Measurements from ENCODE around the gene ALX4.

ALX4 gene

DNA sequence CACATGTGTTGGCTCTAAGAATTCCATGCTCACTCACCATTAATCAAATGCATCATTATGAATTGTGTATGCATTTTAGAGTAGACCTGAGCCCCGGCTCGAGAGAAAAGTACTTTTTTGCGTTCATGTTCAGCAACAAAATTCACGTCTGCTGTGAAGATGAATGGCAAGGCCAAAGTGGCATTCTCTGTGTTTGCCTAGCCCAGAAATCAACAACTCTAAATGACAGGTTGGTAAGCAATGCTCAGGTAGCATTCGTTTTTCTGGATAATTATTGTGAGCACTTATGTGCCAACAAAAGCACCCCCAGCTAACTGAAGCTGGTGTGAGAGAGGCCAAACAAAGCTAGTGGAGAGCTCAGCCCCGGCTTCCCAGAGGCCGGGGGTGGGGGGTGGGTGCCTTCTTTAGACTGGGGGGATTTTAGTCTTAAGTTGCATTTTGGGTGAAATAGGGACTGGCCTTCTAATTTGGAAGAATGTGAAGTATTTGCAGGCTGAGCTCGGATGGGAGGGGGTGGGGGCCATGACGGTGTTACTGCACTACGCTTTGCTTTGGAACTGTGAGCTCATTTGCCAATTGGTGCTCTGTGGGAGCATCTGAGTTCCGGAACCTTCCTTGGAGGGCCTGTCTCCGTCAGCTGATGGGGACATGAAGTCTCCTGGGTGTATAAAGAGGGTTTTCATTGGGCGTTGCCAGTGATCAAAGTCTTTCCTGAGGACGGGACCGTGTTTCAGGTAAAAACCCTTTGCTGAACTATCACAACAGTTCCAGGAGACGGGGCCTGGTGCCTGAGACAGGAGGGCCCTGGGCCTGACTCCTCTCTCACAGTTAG is 29.0 kb upstream of the ALX4 start:
- in situ Hi-C loops (cut with HindIII; ENCODE audit: low pct_ligation_motif_present, low pct_unique_long_range_greater_than_20kb, low sequenced_read_pairs): no loop called here
- DNase-seq: no peak

DNA sequence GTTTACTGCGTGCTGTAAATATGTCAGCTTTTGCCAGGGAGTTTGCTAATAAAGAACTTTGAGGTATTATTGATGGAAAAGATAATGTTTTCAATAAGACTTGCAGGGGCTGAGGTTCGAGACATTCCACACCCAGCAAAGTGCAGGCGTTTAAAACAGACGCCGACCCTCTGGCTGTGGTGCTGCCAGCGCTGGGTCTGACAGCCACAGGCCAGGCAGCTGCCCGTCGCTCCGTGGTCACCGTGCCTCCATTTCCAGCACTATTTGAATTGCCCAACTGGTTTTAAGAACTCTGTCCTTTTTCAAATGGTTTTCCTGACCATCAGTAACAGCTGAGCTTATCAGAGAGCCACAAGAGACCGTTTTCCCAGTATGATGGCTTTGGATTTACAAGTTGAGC is 28.1 kb upstream of the ALX4 start:
- in situ Hi-C loops (cut with HindIII; ENCODE audit: low pct_ligation_motif_present, low pct_unique_long_range_greater_than_20kb, low sequenced_read_pairs): no loop called here
- DNase-seq: no peak

DNA sequence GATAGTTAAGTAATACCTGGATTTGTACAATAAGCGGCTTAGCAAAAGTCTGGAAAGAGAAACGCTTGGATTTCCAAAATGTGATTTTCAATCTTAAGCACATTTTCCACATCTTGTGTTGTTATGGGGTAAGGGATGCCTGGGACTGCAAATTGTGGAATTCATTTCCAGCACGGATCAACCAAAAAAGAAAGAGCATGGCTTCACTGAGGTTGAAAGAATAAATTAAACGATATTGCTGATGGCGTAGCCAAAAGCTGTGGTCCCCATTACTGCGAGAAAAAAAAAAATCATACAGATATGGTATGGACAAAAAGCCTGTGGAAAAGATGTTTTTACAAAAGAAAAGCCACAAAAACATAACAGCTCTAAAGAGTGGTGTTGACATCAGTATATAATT is 26.0 kb upstream of the ALX4 start:
- no peak for DNase-seq
- in situ Hi-C loops (cut with HindIII; ENCODE audit: low pct_ligation_motif_present, low pct_unique_long_range_greater_than_20kb, low sequenced_read_pairs): no loop called here

DNA sequence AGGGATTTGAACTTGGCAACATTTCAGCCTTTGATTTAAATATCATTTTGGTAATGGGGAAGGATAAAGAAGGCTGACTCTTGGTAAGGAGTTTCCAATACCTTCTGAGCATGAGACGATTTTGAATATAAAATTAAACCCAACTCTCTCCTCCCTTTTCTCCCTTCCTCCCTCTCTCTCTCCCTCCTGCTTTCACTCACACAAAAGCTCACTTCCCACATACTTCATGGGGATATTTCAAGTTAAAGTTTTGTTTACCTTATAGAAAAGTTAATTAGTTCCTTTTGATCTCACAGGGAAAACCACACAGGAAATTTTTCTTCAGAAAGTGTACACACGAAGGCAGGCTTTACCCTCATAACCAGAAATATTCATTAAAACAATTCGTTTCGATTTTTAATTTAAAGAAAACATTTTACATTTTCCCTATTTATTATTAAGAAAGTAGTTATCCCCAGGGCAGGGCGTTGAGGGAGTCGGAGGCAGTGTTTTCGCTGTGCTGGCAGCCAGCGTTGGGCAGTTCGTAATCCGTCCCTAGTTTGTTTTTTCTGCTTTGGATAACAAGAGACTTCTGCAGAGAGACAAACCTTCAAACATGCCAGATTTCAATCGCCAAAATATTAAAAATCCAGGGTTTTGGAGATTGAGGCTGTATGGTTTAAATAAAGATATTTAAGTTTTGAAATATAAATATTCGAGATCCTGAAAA is 25.3 kb upstream of the ALX4 start:
- in situ Hi-C loops (cut with HindIII; ENCODE audit: low pct_ligation_motif_present, low pct_unique_long_range_greater_than_20kb, low sequenced_read_pairs): no loop called here
- no peak for DNase-seq

DNA sequence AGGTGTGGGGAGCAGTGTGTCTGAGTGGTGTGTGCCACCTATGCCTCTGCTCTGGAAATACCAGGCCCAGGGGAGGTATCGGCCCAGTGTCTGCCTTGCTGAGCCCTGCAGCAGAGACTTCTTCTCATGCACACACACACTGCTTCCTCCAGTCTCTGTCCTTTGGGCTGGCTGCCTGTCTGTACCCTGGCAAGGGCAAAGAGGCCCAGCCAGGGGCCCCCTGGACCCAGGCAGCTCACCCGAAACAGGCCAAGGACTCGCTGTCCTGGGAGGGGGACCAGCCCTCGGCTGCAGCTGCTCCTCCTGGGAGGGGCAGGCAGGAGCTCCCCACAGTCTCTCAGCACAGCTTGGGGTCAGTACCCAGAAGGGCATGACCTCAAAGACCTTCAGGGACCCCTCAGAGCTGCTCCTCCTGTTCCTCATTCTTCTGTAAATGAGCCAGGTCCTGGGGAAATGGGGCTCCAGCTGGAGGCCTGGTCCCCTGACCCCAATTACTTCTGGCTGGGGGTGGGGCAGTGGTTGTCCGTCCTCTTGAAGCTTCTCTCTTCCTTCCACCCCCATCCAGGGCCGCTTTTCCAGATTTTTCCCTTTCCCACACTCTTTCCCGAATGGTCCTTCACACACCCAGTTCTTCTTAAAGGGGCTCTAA is 24.5 kb upstream of the ALX4 start:
- DNase-seq: no peak
- in situ Hi-C loops (cut with HindIII; ENCODE audit: low pct_ligation_motif_present, low pct_unique_long_range_greater_than_20kb, low sequenced_read_pairs): no loop called here

DNA sequence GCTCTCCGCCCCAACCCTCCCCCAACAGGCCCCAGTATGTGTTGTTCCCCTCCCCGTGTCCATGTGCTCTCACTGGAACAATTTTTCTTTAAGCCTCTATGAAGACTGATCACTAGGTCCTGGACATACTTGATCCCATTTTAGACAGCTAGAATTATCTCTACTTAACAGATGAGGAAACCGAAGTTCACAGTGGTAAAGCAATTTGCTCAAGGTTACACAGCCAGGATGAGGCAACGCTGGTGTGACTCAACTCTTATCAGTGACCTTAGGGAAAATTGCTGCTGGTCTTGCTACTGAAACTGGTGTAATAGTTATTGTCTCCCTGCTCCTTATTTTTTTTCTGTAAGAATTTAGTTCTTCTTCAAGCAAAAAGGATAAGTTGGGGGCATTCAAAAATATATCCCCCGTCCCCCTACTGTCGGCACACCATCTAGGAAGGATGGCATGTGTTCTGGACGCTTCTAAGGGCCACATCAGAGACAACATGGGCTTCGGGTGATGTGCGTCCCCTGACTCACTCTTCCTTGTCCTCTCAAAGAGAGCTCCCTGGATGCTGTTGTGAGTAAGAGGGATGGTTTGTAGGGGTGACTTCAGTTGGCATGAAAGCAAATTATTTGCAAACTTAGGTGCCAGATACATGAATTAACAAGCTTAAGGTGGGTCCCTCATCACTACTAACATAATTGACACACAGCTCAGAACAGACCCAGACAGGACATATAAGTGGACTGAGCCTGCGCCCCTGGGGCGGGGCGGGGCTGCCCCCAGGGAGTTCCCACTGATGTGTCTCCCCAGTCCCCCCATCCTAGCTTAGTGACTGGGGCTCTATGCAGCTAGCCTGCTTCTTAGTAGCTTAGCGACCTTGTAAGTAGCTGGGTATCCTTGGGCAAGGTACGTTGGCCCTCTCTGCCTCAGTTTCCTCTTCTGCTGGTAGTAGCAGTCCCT is 23.6 kb upstream of the ALX4 start:
- in situ Hi-C loops (cut with HindIII; ENCODE audit: low pct_ligation_motif_present, low pct_unique_long_range_greater_than_20kb, low sequenced_read_pairs): no loop called here
- no peak for DNase-seq

DNA sequence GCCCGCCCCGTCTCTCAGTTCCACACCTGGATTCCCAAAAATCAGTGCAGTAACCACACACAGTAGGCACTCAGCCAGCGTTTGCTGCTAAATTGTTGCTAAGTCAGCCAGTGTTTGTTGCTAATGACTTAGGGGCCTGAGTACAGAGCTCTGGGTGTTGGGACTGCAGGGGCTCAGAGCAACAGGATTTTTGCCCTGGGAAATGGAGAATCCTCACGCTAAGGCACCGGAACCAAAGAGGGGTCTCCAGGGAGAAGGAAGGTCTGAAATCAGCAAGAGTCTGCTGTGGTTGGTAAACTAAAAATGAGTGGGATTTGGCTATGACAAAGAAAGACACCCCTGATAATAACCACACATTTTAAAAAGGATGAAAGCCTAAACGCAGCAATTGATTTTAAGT is 22.7 kb upstream of the ALX4 start:
- no peak for DNase-seq
- in situ Hi-C loops (cut with HindIII; ENCODE audit: low pct_ligation_motif_present, low pct_unique_long_range_greater_than_20kb, low sequenced_read_pairs): no loop called here

DNA sequence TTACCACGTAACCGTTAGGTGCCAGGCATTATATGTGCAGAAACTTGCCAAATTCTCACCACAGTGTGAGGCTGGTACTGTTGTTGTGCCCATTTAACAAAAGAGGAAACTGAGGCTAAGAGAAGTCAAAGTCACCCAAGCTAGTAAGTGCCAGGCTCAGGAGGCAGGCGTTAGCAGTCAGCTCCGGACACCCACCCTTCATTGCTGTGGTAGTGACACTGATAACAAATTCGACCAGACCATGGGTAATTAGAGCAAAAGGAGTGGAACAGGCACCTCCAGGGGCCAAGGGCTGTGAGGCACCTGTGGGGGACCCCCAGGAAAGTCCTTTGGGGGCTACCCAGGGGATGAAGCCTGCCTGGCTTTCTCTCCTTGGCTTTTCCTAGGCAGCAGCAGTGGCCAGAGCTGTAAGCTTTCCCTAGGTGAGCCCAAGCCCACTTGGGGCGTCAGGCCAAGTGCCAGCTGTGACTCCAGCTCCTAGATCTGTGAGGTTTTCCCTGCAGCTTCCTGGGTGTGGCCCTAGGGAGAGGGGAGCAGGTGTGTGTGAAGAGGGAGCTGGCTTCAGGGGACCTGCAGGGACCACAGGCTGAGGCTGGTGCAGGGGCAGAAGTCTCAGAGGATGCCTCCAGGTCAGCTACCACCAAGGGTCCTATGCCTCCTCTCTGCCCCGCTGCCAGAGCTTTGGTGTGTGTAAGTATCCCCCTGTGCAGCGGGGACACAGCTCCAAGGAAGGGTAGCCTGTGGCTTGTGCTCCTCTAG is 19.7 kb upstream of the ALX4 start:
- in situ Hi-C loops (cut with HindIII; ENCODE audit: low pct_ligation_motif_present, low pct_unique_long_range_greater_than_20kb, low sequenced_read_pairs): no loop called here
- DNase-seq: no peak

DNA sequence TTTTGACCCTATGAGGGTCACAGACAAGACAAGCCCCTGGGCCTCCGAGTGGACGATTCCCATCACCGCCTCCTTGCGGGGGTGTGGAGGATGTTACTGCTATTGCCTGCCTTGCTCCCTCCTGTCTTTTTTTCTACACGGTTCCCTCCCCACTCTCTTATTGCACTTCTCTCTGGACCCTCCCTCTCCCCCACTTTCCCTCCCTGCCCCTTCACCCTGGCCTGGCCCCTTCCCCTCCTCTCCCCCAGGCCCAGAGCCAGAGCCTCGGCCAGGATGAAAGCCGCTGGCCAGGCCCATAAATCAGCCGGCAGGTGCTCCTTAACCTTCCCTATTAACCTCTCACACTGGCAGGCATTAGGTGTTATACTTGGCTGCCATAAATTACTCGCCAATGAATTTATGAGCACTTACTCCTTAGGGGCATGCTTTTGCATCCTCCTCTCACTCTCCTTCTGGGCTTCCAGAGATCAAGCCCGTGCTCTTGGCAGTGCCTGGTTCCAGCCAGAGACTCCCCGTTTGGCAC is 18.3 kb upstream of the ALX4 start:
- DNase-seq: no peak
- in situ Hi-C loops (cut with HindIII; ENCODE audit: low pct_ligation_motif_present, low pct_unique_long_range_greater_than_20kb, low sequenced_read_pairs): no loop called here

DNA sequence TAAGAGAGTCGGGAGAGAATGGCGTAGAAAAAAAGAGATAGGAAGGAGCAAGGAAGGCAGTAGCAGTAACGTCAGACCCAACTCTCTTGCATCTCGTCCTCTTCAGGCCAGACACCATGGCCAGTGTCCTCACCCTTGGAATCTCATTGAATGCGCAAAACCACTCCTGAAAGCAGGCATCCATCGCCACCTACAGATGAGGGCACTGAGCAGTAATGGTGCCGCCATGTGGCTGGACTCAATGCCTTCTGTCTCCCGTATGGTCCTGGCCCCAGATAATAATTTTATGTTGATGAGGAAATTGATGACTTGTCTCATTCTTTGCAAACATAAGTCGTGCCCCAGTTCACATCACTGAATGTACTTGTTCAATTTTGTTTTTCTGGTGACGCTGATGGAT is 17.8 kb upstream of the ALX4 start:
- no peak for DNase-seq
- in situ Hi-C loops (cut with HindIII; ENCODE audit: low pct_ligation_motif_present, low pct_unique_long_range_greater_than_20kb, low sequenced_read_pairs): no loop called here

DNA sequence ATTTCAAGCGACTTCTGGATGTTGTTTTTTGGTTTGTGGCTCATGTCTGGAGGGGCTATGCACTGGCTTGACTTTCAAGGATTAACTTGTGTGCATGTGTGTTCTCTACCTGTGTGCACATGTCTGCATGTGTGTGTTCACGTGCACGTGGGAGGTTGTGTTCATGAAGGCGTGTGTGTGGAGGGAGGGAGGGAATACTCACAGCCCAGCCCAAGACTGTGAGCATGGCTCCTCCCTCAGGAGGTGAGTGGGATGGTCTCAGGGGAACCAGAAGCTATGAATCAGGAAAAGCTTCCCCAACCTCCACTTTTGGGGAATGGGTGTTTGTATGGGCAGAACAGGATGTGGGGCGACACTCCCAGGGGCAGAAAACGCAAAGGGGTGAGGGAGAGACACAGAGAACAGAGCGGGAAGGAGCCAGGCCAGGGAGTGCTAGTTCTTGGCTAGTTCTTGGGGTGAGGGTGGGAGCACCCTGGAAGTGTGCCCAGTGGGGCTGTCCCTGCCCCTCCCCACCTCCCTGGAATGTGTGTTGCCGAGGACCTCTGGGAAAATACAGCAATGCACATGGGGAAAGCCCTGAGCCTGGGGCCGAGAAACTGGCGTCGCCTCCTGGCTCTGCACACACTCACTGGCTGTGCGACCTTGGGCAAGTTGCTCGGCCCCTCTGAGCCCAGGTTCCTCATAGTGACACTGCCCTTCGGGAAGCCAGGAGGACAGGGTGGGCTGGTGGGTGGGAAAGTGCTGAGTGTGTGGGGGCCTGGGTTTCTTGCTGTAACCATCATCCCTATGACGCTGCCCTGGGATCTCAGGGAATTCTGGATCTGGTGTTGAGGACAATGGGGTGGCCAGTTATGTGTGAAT is 16.9 kb upstream of the ALX4 start:
- in situ Hi-C loops (cut with HindIII; ENCODE audit: low pct_ligation_motif_present, low pct_unique_long_range_greater_than_20kb, low sequenced_read_pairs): no loop called here
- DNase-seq: no peak

DNA sequence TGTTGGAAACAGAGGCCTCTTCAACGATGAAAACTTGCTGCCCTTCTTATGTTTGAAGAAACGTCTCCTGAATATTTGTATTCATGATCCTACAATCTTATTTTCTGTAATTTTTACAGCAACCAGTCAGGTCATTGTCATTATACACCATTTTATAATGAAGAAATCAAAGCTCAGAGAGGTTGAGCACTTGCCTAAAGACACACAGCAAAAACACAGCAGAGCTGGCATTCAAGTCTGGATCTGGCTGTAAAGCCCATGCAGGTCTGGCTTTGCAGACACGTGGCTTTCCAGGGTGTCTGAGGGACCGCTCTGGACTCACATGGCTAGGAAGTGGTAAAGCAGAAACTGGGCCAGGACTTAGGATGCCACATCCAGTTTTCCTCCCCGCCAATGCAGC is 15.8 kb upstream of the ALX4 start:
- in situ Hi-C loops (cut with HindIII; ENCODE audit: low pct_ligation_motif_present, low pct_unique_long_range_greater_than_20kb, low sequenced_read_pairs): no loop called here
- no peak for DNase-seq

DNA sequence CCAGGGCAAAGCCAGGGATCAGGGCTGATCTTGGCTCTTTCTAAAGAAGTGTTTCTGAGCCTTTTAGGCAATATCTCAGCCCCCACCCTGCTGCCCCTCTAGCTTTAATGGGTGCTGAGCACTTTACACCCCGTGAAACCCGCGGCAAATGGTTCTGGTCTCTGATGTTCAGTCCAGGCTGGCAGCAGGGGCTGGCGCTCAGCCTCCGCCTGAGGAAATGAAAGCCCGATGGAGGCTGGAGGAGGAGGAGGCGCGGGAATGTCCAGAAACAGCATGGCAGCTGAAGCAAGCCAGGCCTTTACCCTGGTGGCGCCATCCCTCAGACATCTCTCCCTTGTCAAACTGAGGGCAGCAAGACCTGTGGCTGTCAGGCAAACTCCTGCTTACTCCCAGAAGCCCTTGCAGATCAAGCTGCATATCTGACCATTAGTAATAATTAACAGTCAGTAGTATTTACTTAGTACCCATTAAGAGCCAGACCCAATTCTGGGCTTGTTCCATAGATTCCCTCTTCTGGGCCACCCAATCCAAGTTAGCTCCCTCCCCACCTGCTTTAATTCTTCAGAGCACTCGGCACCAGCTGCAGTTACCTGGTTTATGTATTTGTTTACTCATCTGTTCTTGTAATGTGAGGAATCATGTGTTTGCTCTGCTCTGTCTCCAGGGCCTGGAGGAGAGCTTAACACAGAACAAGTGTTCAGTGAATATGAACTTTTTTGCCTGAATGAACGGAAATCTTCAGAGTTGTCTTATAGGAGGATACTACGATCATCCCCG is 15.0 kb upstream of the ALX4 start:
- in situ Hi-C loops (cut with HindIII; ENCODE audit: low pct_ligation_motif_present, low pct_unique_long_range_greater_than_20kb, low sequenced_read_pairs): no loop called here
- DNase-seq: no peak

DNA sequence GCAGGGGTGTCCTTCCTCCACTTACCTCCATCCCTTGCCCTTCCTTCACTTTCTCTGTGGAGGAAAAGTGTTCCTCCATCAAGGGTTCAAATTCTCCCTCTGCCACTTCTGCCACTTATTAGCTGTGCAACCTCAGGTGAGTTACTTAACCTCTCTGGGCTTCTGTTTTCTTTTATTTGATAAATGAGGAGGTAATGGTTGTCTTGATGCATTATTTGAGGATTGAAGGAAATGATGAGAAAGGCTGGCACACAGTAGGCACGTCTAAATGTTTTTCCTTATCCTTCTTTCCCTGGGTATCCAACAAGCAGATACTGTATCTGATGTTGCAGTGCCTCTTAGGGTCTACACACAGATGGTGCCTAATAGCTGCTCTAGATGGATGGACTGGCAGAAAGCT is 14.3 kb upstream of the ALX4 start:
- no peak for DNase-seq
- in situ Hi-C loops (cut with HindIII; ENCODE audit: low pct_ligation_motif_present, low pct_unique_long_range_greater_than_20kb, low sequenced_read_pairs): no loop called here

DNA sequence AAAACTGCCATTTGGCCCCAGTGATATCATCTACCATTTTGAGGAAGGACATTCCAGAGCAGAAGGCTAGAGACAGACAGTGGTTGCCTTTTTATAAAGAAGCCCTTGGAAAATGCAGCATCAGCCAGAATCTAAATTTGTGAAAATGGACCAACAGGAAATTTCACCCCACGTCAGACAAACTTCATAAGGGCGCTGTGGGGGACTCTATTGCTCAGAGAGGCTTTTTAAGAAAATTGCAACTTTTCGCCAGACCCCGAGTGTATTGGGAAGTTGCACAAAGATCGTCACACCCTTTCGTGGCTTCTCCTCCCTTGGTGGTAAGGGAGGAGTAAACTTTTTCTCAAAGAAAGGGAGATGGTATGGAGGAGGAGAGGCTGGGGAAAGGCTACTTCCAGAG is 12.3 kb upstream of the ALX4 start:
- in situ Hi-C loops (cut with HindIII; ENCODE audit: low pct_ligation_motif_present, low pct_unique_long_range_greater_than_20kb, low sequenced_read_pairs): no loop called here
- DNase-seq: no peak

DNA sequence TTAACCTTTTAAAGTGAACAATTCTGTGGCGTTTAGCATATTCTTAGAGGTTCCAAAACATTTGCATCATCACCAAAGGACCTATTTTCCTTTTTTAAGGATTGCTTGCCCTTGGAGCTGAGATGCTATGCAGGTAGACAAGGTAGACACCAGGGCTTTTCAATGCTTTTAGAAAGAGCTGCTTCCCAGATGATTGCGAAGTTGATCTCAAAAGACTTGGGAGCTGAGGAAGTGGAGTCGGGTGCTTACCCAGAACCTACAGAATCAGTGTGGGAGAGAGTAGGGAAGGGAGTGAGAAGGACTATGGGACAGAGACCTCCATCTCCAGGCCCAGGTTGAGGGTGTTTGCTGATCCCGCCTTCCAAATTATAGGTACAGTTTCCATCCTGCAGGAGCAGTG is 11.1 kb upstream of the ALX4 start:
- in situ Hi-C loops (cut with HindIII; ENCODE audit: low pct_ligation_motif_present, low pct_unique_long_range_greater_than_20kb, low sequenced_read_pairs): no loop called here
- no peak for DNase-seq
